Fibroblast of skin of back (primary cell): Measurements from ENCODE around the gene EXD2.
"Not testable (repeated sequence)": the region's sequence is repeated elsewhere in the genome, so short reads cannot be mapped to it uniquely, and the experiment has no call there.

ENCODE experiments used
- DNase-seq: peaks from one replicate; pipeline ENCODE4 v3.0.0-alpha.2; 2013

The EXD2 gene

DNA sequence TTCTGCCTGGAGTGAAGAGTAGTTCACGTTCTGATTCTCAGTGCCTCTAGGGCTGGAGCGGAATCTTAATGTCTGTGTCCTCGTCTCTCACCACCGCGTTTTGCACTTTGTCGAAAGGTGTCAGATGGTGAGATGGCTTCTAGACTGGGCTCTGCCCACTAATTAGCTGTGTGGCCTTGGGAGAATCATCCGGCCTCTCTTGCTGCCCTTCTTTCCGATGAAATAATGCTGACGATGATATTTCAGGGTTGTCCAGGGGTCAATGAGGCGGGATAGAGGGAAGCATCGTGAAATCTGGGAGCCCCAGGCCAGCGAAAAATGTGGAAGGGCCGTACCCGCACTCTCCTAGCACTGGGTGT, 67.8 kb downstream of the EXD2 start:
- no peak for DNase-seq

DNA sequence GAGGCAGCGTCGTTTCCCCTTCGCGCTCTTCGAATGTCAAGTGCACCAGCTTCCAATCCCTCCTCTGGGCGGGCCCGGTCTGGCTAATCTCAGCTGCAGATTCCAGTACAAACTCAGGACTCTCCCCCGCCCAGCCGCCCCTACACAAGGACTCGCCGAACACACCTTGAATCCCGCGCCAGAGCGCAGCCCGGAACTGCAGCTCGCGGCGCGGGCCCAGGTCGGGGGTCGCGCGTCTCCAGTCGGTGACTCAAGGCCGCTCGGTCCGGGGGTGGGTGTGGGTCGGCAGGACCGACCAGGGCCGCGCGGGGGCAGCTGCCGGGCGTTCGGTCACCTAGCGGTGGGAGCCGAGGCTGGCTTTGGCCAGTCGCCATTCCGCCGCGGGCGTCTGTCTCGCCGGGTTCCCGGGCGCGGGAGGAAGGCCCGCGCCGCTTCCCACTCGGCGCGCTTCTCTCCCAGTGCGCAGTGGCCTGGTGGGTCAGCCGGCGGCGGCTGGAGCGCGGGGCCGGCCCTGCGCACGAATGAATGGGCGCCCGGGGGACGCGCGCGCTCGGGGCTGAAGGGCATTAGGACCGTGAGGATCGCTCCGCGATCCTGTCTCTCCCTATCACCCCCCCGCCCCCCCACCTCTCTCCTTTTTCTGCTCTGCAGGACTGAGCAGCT, 68.4 kb downstream of the EXD2 start, which contains the start of gene GALNT16:
GALNT16 (plus strand) TSS at position 632 of the 663 bp plus-strand sequence. CDS start 133 bp downstream, outside the sequence.
- DNase-seq: peak; percentile 23

DNA sequence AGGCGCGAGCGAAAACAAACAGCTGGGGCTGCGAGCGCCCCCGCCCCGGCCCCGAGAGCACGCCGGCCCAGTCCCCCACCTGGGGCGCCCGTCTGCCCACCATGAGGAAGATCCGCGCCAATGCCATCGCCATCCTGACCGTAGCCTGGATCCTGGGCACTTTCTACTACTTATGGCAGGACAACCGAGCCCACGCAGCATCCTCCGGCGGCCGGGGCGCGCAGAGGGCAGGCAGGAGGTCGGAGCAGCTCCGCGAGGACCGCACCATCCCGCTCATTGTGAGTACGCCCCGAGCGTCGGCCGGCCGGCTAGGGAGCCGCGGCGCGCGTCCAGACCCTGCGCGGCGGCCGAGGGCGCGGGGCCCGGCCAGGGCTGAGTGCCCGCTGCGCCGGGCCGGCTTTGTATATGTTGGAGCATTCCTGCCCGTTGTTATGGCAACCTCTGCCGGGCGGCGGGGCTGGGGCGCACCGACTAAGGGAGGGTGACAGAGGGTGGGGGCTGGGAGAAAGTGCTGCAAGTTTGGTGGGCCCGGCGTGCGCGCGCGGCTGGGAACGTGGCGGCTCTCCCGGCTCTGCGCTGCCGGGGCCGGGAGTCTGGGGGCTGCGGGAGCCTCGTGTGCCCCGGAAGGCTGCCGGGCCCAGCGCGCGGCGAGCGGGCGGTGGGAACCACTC, 69.0 kb downstream of the EXD2 start:
- peak; percentile 21 for DNase-seq

DNA sequence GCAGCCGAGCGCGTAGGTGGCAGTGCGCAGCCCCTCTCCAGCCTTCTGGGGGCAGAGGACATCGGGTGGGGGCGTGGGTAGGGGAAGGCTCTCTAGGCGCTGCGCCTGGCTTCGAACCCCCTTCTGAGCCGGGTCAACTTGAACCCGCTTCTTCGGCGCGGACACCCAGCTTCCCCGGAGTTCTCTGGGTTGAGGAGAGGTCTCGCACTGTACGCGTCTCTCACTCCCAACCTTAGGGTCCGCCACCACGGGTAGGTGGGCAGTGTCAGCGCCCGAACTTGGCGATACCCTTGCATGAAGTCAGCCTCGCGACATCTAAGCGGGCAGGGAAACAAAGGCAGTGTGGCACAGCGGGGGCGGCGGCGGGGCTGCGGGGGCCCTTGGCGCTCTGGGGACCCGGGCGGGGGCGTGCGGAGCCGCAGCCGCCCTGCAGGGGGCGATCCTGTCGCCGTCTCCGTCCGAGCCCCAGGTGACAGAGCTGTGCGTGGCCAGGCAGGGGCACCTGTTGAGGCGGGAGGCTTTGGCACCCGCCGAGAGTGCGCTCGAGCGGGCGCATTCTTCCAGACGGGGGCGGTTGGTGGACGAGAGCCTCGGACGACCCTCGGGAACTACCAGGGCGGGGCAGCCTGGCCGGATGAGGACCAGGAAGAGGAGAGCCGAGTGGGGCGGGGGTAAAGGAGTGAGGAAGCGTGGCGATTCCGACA, 69.7 kb downstream of the EXD2 start:
- no peak for DNase-seq

DNA sequence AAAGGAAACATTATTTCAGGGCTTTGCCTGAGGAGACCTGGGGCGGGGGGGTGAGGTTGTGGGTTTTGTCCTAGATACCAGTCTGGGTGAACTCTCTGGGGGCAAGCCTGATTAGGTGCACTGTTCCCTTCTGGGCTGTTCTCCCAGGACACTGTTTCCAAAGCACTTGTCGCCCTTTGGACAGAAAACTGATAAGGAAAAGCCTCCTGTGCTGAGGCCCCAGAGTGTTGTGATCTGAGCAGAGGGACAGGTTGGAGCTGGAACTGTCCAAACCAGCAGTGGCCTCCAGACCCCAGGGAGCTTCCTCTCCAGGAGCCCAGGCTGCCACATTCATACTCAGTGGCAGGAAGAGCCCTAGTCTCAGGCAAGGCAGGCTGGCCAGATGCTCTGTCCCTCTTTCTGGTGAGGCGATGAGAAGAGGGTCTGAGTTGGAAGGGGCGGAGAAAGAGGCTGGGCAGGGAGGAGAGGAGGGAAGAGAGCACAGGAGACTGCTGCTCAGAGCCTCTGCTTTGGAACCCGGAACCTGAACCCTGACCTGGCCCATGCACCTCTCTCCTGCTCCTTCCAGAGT, 70.5 kb downstream of the EXD2 start:
- DNase-seq: peak; percentile 45

DNA sequence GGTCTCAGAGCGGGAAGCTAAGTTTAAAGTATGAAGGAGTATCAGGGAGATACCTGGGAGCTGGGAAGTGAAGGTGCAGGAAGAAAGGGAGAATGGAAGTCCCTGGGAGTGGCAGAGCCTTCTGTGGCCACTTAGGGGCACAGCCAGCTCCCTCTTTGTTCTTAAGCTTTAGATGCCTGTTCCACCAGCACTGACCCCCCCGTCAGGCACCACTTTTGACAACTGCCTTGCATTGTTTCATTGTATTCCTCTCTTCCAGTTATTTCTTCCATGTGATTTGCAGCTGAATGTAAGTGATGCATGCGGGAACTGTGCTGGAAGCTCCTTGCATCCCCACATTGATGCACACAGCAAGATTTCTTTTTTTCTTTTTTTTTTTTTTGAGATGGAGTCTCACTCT, 71.2 kb downstream of the EXD2 start:
- DNase-seq: no peak

DNA sequence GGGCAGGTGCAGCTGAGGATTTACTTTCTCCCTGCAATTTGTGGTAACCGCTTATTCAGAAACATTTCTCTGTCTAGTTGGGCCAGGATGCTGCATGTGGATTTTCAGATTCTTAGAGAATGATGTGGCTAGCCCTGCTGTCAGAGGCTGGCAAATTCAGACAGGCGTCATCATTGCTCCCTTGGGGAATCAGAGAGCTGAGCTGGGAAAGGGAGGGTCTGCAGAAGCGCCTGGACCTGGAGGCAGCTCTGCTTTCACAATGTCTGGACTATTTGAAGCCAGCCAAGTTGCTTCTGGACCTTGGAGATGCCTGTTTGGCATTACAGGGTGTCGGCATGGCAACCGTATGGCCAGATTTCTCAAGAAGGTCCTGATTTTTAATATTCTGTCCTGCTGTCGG, 72.1 kb downstream of the EXD2 start:
- DNase-seq: peak; percentile 98

DNA sequence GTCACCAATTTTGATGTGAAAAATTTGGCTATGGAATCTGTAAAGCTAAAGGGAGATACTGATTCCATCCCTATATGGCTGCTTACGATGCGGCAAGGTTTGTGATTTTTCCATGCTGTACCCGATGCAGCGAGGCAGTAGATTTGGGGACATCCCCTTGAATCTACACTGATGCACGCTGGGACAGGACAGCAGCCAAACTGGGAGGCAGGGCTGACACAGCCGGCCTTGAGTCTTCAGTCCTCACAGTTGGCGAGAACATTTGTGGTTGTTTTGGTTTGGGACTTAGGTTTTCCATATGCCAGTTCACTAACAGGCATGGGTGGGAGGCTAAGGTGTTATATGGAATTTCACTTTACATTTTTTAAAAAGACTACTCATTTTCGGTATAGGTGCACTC, 72.5 kb downstream of the EXD2 start:
- DNase-seq: no peak

DNA sequence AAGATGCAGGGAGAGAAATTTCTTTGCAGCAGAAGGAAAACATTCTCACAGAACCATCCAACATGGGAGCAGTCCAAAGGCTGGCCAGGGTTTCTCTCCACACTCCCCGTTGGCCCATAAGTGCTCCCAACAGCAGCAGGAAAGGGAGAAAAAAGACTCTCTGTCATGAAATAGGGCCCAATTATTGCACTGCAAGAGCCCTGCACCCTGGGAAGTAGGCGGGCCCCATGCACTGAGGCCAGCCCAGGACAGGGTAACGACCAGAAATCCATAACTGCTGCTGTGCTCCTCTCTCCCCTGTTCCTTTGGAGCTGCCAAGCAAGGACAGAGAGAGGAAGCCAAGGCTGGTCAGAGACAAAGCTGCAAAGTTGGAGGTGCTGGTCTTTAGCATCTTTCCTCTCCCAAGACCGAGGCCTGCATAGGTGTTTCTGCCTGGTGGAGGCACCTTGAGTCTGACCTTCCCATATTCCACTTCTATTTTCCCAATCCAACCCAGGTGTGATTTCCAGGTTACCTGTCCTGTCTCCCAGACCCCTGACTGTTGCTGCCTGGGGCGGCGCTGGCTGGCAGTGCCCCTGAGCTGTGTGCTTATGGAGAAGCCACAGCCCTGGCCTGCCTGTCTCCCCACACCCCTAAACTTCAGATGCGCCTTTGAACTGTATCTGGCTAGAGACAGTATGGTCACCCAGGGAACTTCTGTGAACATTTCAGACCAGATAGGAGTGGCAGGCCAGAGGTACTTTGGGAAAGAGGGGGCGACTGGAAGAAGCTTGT, 75.5 kb downstream of the EXD2 start:
- DNase-seq: no peak

DNA sequence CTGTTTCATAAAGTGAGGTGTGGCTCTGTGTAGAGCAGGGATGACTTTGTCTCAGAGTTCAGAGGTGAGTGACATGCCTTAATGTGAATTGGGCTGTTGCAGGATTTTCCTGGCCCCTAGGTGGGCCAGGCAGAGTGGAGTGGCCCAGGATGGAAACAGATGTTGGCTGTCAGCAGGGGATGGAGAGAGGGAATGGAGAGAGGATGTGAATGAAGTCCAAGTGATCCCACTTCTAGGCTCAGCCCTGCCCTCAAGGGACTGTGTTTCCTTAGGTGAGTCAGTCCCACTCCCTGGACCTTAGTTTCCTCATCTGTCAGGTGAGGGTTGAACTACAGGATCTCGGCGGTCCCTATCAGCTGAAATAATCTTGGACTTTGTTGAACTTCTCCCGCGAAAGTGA, 76.2 kb downstream of the EXD2 start:
- DNase-seq: no peak

DNA sequence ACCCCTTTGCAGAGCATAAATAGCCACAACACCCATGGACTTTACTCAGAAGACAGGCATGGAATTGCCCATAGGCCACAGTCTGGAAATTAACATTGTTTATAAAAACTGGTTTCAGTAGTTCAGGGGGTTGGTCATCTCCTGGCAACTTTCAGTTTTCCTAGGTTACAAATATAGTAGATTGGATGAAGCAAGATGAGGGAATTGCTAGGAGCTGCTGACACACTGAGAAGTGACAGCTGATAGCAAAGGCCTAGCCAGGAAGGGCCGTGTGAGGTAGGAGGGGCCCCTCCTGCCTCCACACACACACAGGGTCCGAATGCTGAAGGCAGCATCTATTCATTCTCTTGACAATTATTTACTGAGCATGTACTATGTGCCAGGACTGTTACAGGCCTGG, 76.9 kb downstream of the EXD2 start:
- peak; percentile 20 for DNase-seq

DNA sequence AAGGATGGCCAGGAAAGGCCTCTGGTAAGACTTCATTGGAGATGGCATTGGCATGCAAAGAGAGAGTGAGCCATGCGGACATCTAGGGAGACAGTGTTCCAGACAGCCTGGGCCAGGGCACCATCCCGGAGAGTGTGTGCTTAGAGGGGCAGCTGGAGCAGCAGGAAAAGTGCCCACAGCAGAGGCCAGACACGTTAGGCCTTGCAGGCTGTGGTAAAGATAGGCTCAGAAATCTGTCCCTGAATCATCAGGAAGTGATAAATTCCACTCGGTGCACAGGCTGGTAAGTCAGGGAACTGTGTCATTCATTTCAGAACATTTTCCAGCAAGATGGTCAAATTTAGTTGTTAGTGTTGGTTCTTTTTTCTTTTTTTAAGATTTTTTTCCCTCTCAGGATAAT, 77.5 kb downstream of the EXD2 start:
- peak; percentile 75 for DNase-seq

DNA sequence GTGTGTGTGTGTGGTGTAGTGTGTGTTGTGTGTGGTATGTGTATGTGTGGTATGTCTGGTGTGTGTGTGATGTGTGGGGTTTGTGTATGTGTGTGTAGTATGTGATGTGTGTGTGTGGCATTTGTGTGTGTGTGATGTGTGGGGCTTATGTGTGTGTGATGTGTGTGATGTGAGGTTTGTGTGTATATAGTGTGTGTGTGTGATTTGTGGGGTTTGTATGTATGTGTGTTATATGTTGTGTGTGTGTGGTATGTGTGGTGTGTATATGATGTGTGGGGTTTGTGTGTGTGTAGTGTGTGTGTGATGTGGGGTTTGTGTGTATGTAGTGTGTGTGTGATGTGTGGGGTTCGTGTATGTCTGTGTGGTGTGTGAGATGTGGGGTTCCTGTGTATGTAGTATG, 78.1 kb downstream of the EXD2 start:
- DNase-seq: no peak

DNA sequence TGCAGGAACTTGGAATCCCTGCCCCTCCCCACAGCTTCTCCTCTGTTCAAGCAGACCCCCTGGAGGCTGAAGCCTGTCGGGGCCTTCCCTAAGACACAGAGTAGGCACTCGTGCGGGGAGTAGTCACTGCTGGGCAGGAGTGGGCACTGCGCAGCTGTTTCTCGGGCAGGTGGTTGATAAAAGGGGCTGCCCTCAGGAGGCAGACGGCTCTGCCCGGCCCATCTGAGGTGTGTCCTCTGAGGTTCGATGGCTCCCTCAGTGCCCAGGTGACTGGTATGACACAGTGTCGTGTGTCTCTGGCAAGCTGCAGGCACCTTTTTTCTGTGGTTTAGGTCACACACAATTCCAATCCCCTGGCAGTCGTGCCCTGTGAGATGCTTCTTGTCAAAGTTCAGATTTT, 78.8 kb downstream of the EXD2 start:
- no peak for DNase-seq

DNA sequence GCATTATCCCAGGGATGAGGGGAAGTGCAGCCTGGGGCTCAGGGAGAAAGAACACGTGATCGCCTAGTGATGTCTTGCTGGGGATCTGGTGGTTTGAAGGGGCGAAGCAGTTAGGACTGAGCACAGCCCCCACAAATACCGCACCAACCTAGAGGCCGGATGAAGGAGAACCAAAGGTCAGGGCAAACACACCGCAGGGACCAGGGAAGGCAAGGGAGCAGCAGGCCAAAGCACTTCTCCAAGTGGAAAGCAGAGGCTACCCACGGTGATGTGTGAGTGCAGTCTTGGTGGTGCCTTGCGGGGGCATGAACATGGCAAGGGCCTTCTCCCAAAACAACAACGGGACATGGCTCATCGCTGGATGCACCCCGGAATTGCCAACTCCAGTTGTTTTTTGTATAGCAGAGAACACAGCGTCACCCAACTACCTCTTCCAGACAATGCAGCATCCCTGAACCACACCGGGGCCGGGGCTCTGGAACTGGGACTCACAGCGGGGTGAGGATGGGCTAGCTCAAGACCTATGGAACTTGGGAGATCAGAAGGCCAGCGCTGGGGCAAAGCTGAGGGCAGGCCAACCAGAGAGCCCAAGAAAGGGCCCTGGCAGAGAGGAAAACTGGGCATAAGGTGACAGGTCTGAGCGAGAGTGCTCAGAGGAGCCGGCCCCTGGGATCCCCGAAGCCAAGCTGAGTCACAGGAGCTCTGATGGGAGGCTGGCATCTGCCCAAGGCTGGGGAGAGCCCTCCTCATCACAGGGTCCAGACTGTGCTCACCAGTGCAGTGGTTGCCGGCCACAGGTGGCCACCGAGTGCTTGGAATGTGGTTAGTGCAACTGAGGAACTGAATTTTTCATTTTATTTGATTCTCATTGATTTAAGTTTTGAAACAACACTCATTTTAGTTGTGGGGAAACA, 79.8 kb downstream of the EXD2 start:
- DNase-seq: peak; percentile 37

DNA sequence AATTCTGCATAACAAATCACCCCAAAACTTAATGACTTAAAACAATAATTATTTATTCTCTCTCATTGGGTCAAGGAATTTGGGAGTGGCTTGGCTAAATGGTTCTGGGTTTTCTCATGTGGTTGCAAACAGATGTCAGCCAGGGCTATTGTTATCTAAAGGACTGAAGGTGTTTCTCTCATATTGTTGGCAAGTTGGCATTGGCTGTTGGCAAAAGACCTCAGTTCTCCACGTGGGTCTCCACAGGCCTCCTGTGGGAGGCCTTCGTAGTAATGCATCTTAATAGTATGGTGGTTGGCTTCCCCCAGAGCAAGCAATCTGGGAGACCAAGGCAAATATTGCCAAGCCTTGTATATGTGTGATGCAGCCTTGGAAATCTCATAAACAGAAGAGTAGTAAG, 83.0 kb downstream of the EXD2 start:
- no peak for DNase-seq

DNA sequence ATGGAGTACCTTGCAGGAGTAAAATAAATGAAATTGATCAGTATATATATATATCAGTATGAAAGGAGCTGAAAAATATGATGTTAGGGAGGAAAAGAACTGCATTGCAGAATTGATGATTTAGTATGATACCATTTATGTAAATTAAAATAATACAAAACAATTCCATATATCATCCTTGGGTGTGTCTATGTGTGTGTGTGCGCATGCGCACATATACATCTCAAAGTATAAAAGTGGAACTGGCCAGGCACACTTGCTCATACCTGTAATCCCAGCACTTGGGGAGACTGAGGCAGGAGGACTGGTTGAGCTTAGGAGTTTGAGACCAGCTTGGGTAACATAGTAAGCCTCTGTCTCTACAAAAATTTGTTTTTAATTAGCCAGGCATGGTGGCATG, 84.0 kb downstream of the EXD2 start:
- DNase-seq: no peak

DNA sequence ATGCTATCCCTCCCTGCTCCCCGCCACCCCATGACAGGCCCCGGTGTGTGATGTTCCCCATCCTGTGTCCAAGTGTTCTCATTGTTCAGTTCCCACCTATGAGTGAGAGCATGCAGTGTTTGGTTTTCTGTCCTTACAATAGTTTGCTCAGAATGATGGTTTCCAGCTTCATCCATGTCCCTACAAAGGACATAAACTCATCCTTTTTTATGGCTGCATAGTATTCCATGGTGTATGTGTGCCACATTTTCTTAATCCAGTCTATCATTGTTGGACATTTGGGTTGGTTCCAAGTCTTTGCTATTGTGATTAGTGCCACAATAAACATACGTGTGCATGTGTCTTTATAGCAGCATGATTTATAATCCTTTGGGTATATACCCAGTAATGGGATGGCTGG, 86.1 kb downstream of the EXD2 start:
- not testable (repeated sequence) for DNase-seq

DNA sequence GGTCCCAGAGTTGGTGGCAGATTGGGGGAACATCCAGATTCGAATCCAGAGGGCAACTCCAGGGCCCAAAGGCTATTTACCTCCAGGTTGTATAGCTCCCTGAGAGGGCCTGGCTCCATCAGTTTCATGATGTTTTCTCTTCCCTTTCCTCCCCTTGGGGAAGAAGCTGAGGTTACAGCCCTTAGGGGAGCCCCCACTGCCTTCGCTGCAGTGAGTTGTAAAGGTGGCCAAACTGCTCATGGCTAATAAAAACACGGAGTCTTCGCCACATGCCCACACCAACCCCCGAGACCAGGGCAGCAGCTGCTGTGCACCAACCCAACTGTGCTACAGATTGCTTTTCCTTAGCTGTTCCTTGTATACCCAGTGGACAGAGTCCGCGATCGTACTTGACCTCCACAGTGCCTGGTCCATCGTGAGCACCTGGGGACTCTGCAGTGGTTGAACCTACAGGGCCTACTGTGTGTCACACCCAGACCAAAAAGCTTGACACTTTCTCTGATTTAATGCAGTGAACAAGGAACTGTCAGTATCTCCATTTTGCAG, 89.5 kb downstream of the EXD2 start:
- DNase-seq: no peak

DNA sequence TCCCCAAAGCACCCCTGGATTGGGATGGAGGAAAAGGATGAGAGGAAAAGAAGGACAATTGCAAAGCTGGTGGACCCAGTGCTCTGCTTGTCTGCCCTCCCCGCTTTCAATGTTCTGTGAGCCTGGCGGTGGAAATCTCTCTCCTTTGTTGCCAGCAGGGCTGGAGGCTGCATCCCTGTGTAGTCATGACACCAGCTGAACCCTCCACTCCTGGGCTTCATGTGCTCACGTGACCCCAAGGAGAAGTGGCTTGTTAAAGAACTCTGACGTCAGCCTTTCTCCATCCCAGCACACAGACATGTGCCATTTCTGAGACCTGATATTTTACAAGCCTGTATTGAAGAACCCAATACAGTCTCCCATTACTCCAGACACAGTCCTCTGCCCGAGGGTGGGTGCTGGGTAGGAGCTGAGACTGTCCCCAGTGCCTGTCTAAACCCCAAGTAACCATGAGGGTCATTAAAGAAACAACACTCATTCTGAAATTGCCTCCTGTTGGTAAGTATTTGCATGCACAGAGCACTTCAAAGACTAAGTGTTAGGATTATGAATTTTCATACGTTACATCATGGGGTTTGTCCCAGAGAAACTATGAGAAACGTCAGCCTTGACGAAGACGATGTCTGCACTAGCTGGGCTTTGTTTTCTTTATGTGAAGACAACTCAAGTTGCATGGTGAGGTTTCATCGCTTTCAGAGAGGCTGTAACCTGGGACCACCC, 90.3 kb downstream of the EXD2 start:
- no peak for DNase-seq

DNA sequence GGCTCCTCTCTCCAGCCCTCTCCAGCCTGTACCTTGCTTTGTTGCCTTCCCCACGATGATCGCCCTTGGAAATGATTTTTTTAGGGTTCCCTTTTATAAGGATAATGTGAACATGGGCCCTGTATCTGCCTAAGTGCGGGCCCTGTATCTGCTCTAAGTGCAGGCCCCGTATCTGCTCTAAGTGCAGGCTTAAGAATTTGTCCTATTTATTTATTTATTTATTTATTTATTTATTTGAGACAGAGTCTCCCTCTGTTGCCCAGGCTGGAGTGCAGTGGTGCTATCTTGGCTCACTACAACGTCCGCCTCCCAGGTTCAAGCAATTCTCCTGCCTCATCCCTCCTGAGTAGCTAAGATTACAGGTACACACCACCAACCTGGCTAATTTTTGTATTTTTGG, 91.2 kb downstream of the EXD2 start:
- DNase-seq: no peak
